K562 (cell line): Measurements from ENCODE around the gene CYTH4. TPM values are rescaled to one million over a fixed set of nuclear protein-coding genes. Genes with fewer than 3 reads are reported as not detected.

Experiments
- BHLHE40 ChIP-seq: IDR thresholded peaks from 2 replicates; pipeline ENCODE4 v1.6.1; 2011; ENCODE audit warnings: low read length, improper control_type of control experiment
- BMI1 ChIP-seq: fragments of 150-350 bp; IDR thresholded peaks from 2 replicates; pipeline ENCODE4 v1.6.1; 2014; ENCODE audit warnings: low read length
- GATA2 ChIP-seq: sonication (generic); formaldehyde crosslinking; IDR thresholded peaks from 2 replicates; pipeline ENCODE4 v1.4.0; 2020; ENCODE audit warnings: mild to moderate bottlenecking, missing genetic modification reagents
- KDM1A ChIP-seq, 2 experiments: fragments of 450-650 bp; IDR thresholded peaks; 2 replicates each; pipeline ENCODE4 v1.6.1; 2016; ENCODE audit warnings: mild to moderate bottlenecking in 2 of 2
- MAZ ChIP-seq, 2 experiments: fragments of 450-650 bp in 1 of 2; sonication (generic) in 1 of 2; formaldehyde crosslinking; IDR thresholded peaks in 1 of 2; conservative IDR thresholded peaks in 1 of 2; 2 replicates each; pipeline versions ENCODE4 v1.4.0 to v1.5.0; 2020; ENCODE audit warnings: mild to moderate bottlenecking in 1 of 2, missing genetic modification reagents in 1 of 2
- MNT ChIP-seq, 2 experiments: fragments of 450-650 bp; conservative IDR thresholded peaks; 2 replicates each; pipeline ENCODE4 v1.6.1; 2017; ENCODE audit warnings: mild to moderate bottlenecking in 2 of 2, moderate library complexity in 2 of 2
- PBX2 ChIP-seq, 2 experiments: IDR thresholded peaks in 1 of 2; conservative IDR thresholded peaks in 1 of 2; 2 replicates each; pipeline ENCODE4 v1.6.1; 2016; ENCODE audit warnings: low read depth in 2 of 2, mild to moderate bottlenecking in 1 of 2, missing compliant biosample characterization in 1 of 2, missing genetic modification characterization in 1 of 2, moderate library complexity in 1 of 2
- TAF1 ChIP-seq: IDR thresholded peaks from 2 replicates; pipeline ENCODE4 v1.6.1; 2011; ENCODE audit warnings: mild to moderate bottlenecking, low read length, moderate library complexity; ENCODE audit not compliant: insufficient read depth, control insufficient read depth, severe bottlenecking; ENCODE audit errors: extremely low read depth
- ZBTB11 ChIP-seq, 3 experiments: fragments of 200-800 bp in 1 of 3; fragments of 250-450 bp in 1 of 3; fragments of 450-650 bp in 1 of 3; sonication (Bioruptor Pico) in 1 of 3; sonication (Bioruptor generic) in 1 of 3; formaldehyde crosslinking in 1 of 3; IDR thresholded peaks; 2 replicates each; pipeline versions ENCODE4 v1.6.1 to v1.8.0; 2016 to 2022; ENCODE audit warnings: mild to moderate bottlenecking in 2 of 3, missing genetic modification characterization in 2 of 3, missing compliant biosample characterization in 1 of 3, moderate library complexity in 1 of 3
- ZBTB34 ChIP-seq: fragments of 250-450 bp; sonication (Bioruptor Pico); IDR thresholded peaks from 2 replicates; pipeline ENCODE4 v1.8.0; 2021; ENCODE audit warnings: mild to moderate bottlenecking, moderate library complexity
- ZNF384 ChIP-seq: IDR thresholded peaks from 2 replicates; pipeline ENCODE4 v1.6.1; 2012; ENCODE audit warnings: low read depth, low read length, improper control_type of control experiment
- polyA plus RNA-seq, 8 experiments: library from polyadenylated mRNA; depleted of rRNA in 4 of 8; stranded (reverse) in 5 of 8; unstranded in 3 of 8; fragments of >200 nt; fragmentation: Nextera tagmentation in 2 of 8; fragmentation: Illumina TruSeq in 1 of 8; extraction: Ambion mirVana in 2 of 8; extraction: Trizol in 1 of 8; gene quantifications; 2 replicates each; pipeline versions ENCODE4 v1.2.1 to v1.2.3, GENCODE V29; 2011 to 2014; ENCODE audit warnings: inconsistent platforms in 1 of 8, missing spikeins in 1 of 8
- total RNA-seq, 7 experiments: library from RNA; depleted of rRNA in 6 of 7; stranded (reverse); fragments of >200 nt in 6 of 7; fragmentation: Illumina TruSeq in 2 of 7; extraction: Trizol in 2 of 7; gene quantifications; 2 replicates each; pipeline versions ENCODE4 v1.2.1 to v1.2.3, GENCODE V29; 2011 to 2021; ENCODE audit warnings: low replicate concordance in 1 of 7

Gene CYTH4
- total and polyA plus RNA-seq, 9 of the 15 experiments (the other 6 are each of a cell fraction or from before 2014, with no cell fraction given) = 0.03 to 2.0 (median 0.61) TPM; not detected in 1

GRCh38 chr22:37310075-37310606 lies 27.8 kb downstream of the CYTH4 start (continued):
- TF ChIP-seq ZBTB11 (CRISPR knock-in tag; IDR thresholded peaks at IDR 0.05) (0 out of 6 replicates have a peak, but pooled peaks of 1 of the 3 experiments have one; percentile 19), KDM1A (IDR thresholded peaks at IDR 0.05) (peak; percentile 36 to 60; a peak in 1 of 4 replicates), BHLHE40 (peak; percentile 74), BMI1 (no peak), GATA2 (no peak), MNT (conservative IDR thresholded peaks at IDR 0.05) (peak; percentile 58 to 67; a peak in 3 of 4 replicates), ZNF384 (no peak), TAF1 (no peak), PBX2 (CRISPR knock-in tag; IDR thresholded peaks at IDR 0.05; ENCODE audit: low read depth) (no peak), PBX2 (tag; conservative IDR thresholded peaks at IDR 0.05; ENCODE audit: low read depth) (peak; percentile 59), MAZ (CRISPR knock-in tag; conservative IDR thresholded peaks at IDR 0.05 in 1 of 2, IDR thresholded peaks at IDR 0.05 in 1 of 2) (0 out of 4 replicates have a peak, but pooled peaks of 1 of the 2 experiments have one; percentile 18), ZBTB34 (CRISPR knock-in tag) (no peak)
